K562 (cell line): ENCODE data around the gene RNF166.

Experiments used
- BCLAF1 ChIP-seq, 2 experiments: fragments of 450-650 bp in 1 of 2; IDR thresholded peaks; 2 replicates each; pipeline ENCODE4 v1.6.1; 2011 to 2017; ENCODE audit warnings: low read depth in 2 of 2, antibody characterized with exemption in 1 of 2, borderline replicate concordance in 1 of 2, low read length in 1 of 2, mild to moderate bottlenecking in 1 of 2, mixed read lengths in 1 of 2; ENCODE audit not compliant: control insufficient read depth in 1 of 2
- HNRNPH1 ChIP-seq: fragments of 200-400 bp; formaldehyde crosslinking; optimal IDR thresholded peaks from 2 replicates; pipeline ENCODE3; 2017; ENCODE audit warnings: low read depth, mild to moderate bottlenecking, low read length, moderate library complexity
- IRF9 ChIP-seq: fragments of 450-650 bp; IDR thresholded peaks from 2 replicates; pipeline ENCODE4 v1.6.1; 2016; ENCODE audit warnings: missing biosample characterization, missing genetic modification characterization
- JUND ChIP-seq, 2 experiments: IDR thresholded peaks; 2 replicates in 1 of 2; 3 replicates in 1 of 2; pipeline ENCODE4 v1.6.1; 2011; ENCODE audit warnings: borderline replicate concordance in 2 of 2, low read depth in 2 of 2, low read length in 2 of 2, improper control_type of control experiment in 1 of 2, missing biosample characterization in 1 of 2, missing genetic modification characterization in 1 of 2, missing genetic modification reagents in 1 of 2
- RFX5 ChIP-seq: IDR thresholded peaks from 2 replicates; pipeline ENCODE4 v1.6.1; 2011; ENCODE audit warnings: low read depth, mild to moderate bottlenecking, improper control_type of control experiment, low read length
- SP2 ChIP-seq: IDR thresholded peaks from 2 replicates; pipeline ENCODE4 v1.6.1; 2011; ENCODE audit warnings: mild to moderate bottlenecking, low read depth, low read length, moderate library complexity; ENCODE audit not compliant: poor library complexity, severe bottlenecking; ENCODE audit errors: extremely low read depth
- ZBTB7A ChIP-seq: IDR thresholded peaks from 2 replicates; pipeline ENCODE4 v1.6.1; 2011; ENCODE audit warnings: low read depth, mild to moderate bottlenecking, low read length, moderate library complexity, borderline replicate concordance; ENCODE audit not compliant: control insufficient read depth
- ZFP30 ChIP-seq: fragments of 250-450 bp; sonication (Bioruptor Pico); IDR thresholded peaks from 2 replicates; pipeline ENCODE4 v1.8.0; 2022; ENCODE audit warnings: moderate library complexity, mild to moderate bottlenecking, inconsistent platforms, borderline replicate concordance

- TF ChIP-seq SP2 = no peak
- TF ChIP-seq IRF9 (tag) = no peak
- no peak for TF ChIP-seq HNRNPH1
- TF ChIP-seq BCLAF1 (IDR thresholded peaks at IDR 0.05; ENCODE audit: borderline replicate concordance in 1 of 2, control insufficient read depth in 1 of 2, low read depth in 2 of 2, low read length in 1 of 2) = no peak
- TF ChIP-seq ZFP30 = no peak
- TF ChIP-seq RFX5 = no peak
- no peak for TF ChIP-seq ZBTB7A
- TF ChIP-seq JUND (IDR thresholded peaks at IDR 0.05; ENCODE audit: borderline replicate concordance, low read depth, low read length) = no peak
- TF ChIP-seq JUND (tag; IDR thresholded peaks at IDR 0.05; ENCODE audit: borderline replicate concordance, low read depth, low read length) = no peak
Observed at GRCh38 chr16:88667461-88667860, 38.7 kb downstream of the RNF166 start.
